Right kidney (tissue), 9 donors: ENCODE measurements around the gene ESR2.
"Not testable (repeated sequence)": the region's sequence is repeated elsewhere in the genome, so short reads cannot be mapped to it uniquely, and the experiment has no call there.

Experiments used
- DNase-seq: peaks from one replicate; pipeline ENCODE4 v3.0.0-alpha.2; 2016
- long read RNA-seq, 8 donors: transcript quantifications; one replicate each; lab custom pipeline, GENCODE V29; 2026

ESR2 gene
- long read RNA-seq, donor 1 = 0 reads
- long read RNA-seq, donor 2 = 0 reads
- long read RNA-seq, donor 3 = 0 reads
- long read RNA-seq, donor 4 = 0 reads
- long read RNA-seq, donor 5 = 0 reads
- long read RNA-seq, donor 6 = 0 reads
- long read RNA-seq, donor 7 = 0 reads
- long read RNA-seq, donor 8 = 0 reads

- DNase-seq = peak; percentile 67
These were observed at the start of gene ESR2 for GRCh38 chr14:64293976-64294671. TSS of gene ESR2 (minus strand) at chr14:64294371. CDS start at chr14:64282985, 11,386 bp downstream.

- DNase-seq = no peak
These were observed 46.5 kb upstream of the ESR2 start for GRCh38 chr14:64340560-64341196.

GRCh38 chr14:64338616-64339316, 44.6 kb upstream of the ESR2 start:
- DNase-seq = peak; percentile 92

DNA sequence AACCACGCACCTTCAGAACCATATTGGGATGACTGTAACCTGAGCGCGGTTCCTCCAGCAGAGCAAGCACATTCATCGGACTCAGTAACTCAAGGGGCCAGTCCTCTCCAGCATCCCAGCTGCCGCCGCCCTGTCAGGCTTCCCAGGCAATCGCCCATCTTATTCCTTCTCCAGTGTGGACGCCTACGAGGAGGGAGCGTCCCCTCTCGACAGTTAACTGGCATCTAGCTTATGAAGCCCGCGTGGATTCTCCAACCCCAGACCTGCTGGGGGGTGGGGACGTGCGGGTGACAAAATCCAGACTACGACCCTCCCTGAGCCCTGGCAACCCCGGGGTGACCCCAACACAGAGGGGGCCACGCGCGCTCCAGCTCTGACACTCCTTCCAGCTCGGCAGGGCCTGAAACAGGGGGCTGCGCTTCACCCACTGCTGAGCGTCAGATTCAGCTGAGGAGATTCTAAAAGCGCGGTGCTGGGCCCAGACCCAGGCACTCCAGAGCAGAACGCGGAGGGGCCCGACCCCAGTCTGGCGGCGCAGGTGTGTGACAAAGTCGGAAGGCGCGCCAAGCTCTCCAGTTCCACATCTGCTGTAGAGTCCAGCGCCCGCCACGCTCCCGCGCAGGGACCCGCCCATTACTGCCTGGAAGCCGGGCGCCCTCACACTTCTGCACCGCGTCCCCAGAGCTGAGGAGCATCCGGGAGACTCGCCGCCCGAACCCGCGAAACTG, 43.9 kb upstream of the ESR2 start:
- DNase-seq = peak; percentile 92

GRCh38 chr14:64329149-64329548, 35.0 kb upstream of the ESR2 start:
- DNase-seq = no peak

DNA sequence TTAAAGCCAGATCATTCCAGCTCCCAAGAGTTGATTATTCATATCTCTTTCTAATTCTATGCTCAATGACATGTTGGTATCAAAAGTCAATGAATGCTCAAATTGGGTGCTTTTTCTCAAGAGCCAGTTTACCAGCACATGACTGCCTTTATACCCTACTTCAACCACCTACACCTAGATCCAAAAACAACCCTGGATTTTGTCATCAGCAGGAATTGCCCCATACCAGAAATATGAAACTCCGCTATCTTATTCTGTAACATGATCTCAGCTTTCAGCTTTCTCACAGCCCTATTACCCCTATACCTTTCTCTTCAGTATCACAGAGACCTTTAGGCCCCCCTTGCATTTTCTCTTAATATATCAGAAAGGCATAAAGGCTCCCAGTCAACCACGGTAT, 32.3 kb upstream of the ESR2 start:
- no peak for DNase-seq

DNA sequence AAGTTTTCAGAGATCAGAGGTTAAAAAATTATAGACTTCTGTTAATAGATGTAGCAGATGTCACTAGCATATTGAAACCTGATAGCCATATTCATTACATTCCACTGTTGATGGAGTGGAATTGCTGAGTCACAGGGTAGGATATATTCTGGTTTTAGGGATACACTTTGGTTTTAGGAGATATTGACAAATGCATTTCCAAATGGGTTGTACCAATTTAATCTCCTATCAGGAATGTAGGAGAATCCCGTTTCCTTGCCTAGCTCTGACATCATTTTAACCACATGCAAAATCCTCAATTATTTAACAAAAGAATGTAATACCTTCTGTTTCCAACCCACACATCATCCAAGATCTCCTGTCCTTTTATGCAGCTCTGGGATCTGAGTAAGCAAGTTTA, 30.7 kb upstream of the ESR2 start:
- no peak for DNase-seq

- DNase-seq = no peak
These were observed 30.3 kb upstream of the ESR2 start for GRCh38 chr14:64324461-64324860.

DNA sequence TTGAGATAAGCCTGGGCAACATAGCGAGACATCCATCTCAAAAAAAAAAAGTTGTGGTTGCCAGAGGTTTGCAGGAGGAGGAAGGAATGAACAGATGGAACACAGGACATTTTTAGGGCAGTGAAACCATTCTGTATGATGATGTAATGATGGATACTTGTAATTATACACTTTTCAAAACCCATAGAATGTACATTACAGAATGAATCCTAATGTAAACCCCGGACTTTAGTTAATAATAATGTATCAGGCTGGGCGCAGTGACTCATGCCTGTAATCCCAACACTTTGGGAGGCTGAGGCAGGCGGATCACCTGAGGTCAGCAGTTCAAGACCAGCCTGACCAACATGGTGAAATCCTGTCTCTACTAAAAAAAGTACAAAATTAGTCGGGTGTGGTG, 26.2 kb upstream of the ESR2 start:
- not testable (repeated sequence) for DNase-seq

- DNase-seq = not testable (repeated sequence)
These were observed 24.5 kb upstream of the ESR2 start for GRCh38 chr14:64318695-64319094.

DNA sequence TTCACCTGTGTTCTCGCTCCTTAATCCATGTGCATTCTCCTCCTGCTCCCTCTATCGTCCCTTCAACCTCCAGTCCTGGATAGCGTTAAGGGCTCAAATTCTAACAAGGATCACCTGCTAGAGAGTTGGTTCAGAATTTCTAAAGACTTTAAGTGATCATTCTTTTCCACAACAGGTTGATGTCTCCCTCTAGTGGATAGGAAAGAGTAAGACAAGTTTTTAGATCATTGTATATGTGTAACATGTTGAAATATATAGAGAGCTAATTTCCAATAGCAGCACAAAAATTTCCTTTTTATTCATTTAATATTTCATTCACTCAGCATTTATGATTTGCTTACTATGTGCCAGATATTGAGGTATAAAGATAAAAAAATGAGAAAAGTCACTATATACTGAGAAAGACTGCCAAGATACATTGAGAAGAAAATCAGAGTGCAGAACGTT, 9.3 kb upstream of the ESR2 start:
- peak; percentile 18 for DNase-seq

GRCh38 chr14:64298773-64299172, 4.6 kb upstream of the ESR2 start:
- no peak for DNase-seq

GRCh38 chr14:64296561-64296960, 2.4 kb upstream of the ESR2 start:
- DNase-seq = no peak

GRCh38 chr14:64294672-64295413, 672 bp upstream of the ESR2 start:
- peak; percentile 66 for DNase-seq

DNA sequence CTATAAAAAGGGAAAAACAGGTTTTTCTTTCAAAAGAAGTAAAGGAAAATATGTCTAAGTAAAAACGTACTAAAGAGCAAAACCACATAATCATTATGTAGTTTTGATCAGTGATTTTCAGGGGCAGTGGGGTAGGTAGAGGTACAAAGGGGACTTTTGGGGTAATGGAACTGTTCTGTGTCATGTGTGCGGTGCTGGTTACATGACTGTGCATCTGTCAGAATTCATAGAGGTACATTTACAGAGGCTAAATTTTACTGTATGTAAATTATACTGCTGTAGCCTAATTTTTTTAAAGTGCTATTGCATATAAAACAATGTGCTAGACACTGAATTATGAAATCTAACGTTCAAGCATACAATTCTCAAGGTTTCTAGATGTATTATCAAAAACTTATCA, 2.0 kb downstream of the ESR2 start:
- DNase-seq = no peak

- DNase-seq = no peak
These were observed 4.6 kb downstream of the ESR2 start for GRCh38 chr14:64289571-64289970.

DNA sequence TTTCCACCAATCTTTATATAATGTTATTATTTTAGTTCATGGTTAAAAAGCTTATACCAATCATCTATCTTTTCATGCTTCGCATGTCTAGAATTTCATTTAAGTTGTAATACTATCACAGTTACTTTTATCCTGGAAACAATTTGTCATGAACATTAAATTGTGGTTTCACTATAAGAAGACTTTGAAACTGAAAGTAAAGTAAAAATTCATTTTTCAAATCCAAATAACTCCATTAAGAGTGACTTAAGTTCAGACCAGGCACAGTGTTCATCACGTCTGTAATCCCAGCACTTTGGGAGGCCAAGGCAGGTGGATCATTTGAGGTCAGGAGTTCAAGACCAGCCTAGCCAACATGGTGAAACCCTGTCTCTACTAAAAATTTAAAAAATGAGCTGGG, 12.4 kb downstream of the ESR2 start:
- no peak for DNase-seq

DNA sequence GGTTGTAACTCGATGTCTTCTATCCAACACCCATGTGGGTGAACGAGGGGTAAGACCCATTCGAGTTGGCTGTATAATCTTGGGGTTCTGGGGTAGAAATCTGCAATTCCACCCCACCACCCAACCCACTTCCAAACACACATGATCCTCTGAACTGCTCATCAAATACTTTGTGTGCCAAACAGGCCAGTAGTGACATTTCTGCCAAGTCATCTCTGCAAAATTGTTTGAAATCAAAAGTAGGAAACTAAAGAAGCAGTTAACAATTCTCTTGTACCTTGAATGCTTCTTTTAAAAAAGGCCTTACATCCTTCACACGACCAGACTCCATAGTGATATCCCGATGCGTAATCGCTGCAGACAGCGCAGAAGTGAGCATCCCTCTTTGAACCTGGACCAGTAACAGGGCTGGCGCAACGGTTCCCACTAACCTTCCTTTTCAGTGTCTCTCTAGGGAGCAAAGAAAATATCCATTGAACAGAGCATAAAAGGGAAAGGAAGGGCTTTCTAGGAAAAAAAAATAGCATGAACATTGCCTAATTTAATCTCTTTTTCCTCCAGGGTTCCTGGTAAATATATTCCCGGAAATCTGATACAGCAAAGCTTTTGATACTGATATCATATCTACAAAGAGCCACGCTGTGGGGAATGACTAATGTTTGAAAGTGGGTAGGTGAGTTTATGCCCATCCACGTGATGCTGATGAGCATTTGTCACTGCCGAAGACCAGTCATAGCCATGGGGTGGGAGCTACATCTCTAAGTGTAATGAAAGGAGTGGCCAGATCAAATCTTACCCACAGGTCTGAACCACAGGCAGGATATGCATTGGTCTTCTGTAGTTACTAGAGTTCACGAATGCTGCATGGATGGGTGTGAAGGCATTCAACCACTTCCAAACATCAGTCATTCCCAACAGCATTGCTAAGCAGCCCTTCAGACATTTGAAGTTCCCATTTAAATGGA, 14.2 kb downstream of the ESR2 start:
- no peak for DNase-seq

DNA sequence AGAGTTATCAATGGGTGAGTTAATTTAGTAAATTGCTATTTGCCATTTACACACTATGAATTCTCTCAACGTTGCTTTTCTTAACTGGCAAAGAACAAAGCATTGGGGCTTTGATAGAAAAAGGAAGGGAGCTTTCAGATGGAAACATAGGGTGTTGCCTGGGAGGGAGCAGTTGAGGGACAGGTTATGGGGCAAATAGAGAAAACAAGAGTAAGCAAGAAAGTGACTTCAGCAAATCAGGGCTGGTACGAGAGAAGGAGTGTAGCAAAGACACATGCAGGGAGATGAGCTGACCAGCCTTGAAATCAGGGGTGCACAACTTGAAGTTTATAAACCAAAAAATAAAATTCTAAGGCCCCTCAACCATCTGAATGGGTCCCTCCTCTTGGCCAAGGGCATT, 15.7 kb downstream of the ESR2 start:
- no peak for DNase-seq

DNA sequence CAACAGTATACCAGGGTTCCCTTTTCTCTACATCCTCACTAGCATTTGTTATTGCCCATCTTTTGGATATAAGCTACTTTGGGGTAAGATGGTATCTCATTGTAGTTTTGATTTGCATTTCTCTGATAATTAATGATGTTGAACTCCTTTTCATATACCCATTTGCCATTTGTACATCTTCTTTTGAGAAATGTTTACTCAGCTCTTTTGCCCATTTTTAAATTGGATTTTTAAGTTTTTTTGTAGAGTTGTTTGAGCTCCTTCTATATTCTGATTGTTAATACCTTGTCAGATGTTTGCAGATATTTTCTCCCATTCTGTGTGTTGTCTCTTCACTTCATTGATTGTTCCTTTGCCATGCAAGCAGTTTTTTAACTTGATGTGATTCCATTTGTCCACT, 22.2 kb downstream of the ESR2 start:
- no peak for DNase-seq

GRCh38 chr14:64266239-64266638, 27.9 kb downstream of the ESR2 start:
- no peak for DNase-seq
